A549 (cell line): Measurements from ENCODE around the gene CDC26. TPM values are rescaled to one million over a fixed set of nuclear protein-coding genes. Genes with fewer than 3 reads are reported as not detected.
"Not testable (repeated sequence)": the region's sequence is repeated elsewhere in the genome, so short reads cannot be mapped to it uniquely, and the experiment has no call there.

ENCODE experiments used
- ATAC-seq, 2 experiments: fragments of 200-7000 bp in 1 of 2; fragments of >200 bp in 1 of 2; cut with Nextera tagmentation in 1 of 2; cut with Tn5 transposase in 1 of 2; 3 replicates each; pipeline versions ENCODE4 v1.8.0 to v1.9.1; 2018 to 2020; ENCODE audit warnings: mild to moderate bottlenecking in 1 of 2, moderate library complexity in 1 of 2
- CTCF ChIA-PET: fragments of 300-600 bp; sonication (Branson Sonifier 250); formaldehyde crosslinking; extraction: SDS; loops from one replicate; lab custom pipeline; 2021; ENCODE audit warnings: antibody characterized with exemption, inconsistent platforms; lab: Yijun Ruan, JAX
- POLR2A ChIA-PET: fragments of 350-600 bp; formaldehyde crosslinking; extraction: SDS; loops from one replicate; lab custom pipeline; 2021; ENCODE audit warnings: antibody characterized with exemption, inconsistent platforms; lab: Yijun Ruan, JAX
- DNase-seq, 2 experiments: peaks; one replicate each; pipeline versions ENCODE4 v3.0.0 to v3.0.0-alpha.2; 2011 to 2016; ENCODE audit warnings: low read depth in 1 of 2, low spot score in 1 of 2
- FAIRE-seq: peaks from 2 replicates; lab custom pipeline; 2011; peaks lifted over from hg19 to GRCh38; lab: Jason Lieb, UNC
- H3K27ac ChIP-seq, 2 experiments: fragments of >200 bp; sonication (Bioruptor Twin); formaldehyde crosslinking; 3 replicates each; pipeline ENCODE4 v1.5.1; 2016 to 2017
- H3K4me1 ChIP-seq: fragments of >200 bp; sonication (Bioruptor Twin); formaldehyde crosslinking; 3 replicates; pipeline ENCODE4 v1.6.1; 2016
- H3K4me2 ChIP-seq: fragments of >200 bp; sonication (Bioruptor Twin); formaldehyde crosslinking; 3 replicates; pipeline ENCODE4 v1.6.1; 2016
- H3K4me3 ChIP-seq: fragments of >200 bp; sonication (Bioruptor Twin); formaldehyde crosslinking; 3 replicates; pipeline ENCODE4 v1.5.1; 2016
- H3K9me3 ChIP-seq: fragments of >200 bp; sonication (Bioruptor Twin); formaldehyde crosslinking; 3 replicates; pipeline ENCODE4 v1.6.1; 2016
- CBX8 ChIP-seq: fragments of 200-600 bp; sonication (generic); IDR thresholded peaks from 2 replicates; pipeline ENCODE4 v1.6.1; 2016
- CTCF ChIP-seq: fragments of >200 bp; sonication (Bioruptor Twin); formaldehyde crosslinking; IDR thresholded peaks from 3 replicates; pipeline ENCODE4 v1.5.1; 2016
- EHF ChIP-seq: fragments of 250-450 bp; sonication (Bioruptor Pico); IDR thresholded peaks from 2 replicates; pipeline ENCODE4 v1.5.0; 2020; ENCODE audit warnings: mild to moderate bottlenecking
- ELK1 ChIP-seq: fragments of 150-350 bp; IDR thresholded peaks from 2 replicates; pipeline ENCODE4 v1.6.1; 2014; ENCODE audit warnings: low read depth, mild to moderate bottlenecking, low read length
- ESRRA ChIP-seq: fragments of 150-350 bp; IDR thresholded peaks from 2 replicates; pipeline ENCODE4 v1.6.1; 2014; ENCODE audit warnings: mild to moderate bottlenecking, low read length, borderline replicate concordance
- FOXS1 ChIP-seq: fragments of 250-450 bp; sonication (Bioruptor Pico); IDR thresholded peaks from 2 replicates; pipeline ENCODE4 v1.5.0; 2020; ENCODE audit warnings: mild to moderate bottlenecking, moderate library complexity
- GATA3 ChIP-seq: IDR thresholded peaks from 2 replicates; pipeline ENCODE4 v1.6.1; 2012; ENCODE audit warnings: borderline replicate concordance
- HOXB5 ChIP-seq: fragments of 250-450 bp; sonication (Bioruptor Pico); IDR thresholded peaks from 2 replicates; pipeline ENCODE4 v1.5.0; 2020; ENCODE audit warnings: mild to moderate bottlenecking, moderate library complexity
- KDM5A ChIP-seq: fragments of 200-600 bp; sonication (generic); IDR thresholded peaks from 2 replicates; pipeline ENCODE4 v1.6.1; 2016; ENCODE audit warnings: antibody characterized with exemption, mild to moderate bottlenecking
- NPAS2 ChIP-seq: fragments of 250-450 bp; sonication (Bioruptor Pico); IDR thresholded peaks from 2 replicates; pipeline ENCODE4 v1.8.0; 2022; ENCODE audit warnings: mild to moderate bottlenecking, moderate library complexity, borderline replicate concordance
- PHF8 ChIP-seq: fragments of 200-600 bp; sonication (generic); IDR thresholded peaks from 2 replicates; pipeline ENCODE4 v1.6.1; 2016; ENCODE audit warnings: low read depth, mild to moderate bottlenecking, antibody characterized with exemption, moderate library complexity, borderline replicate concordance
- POLR2A ChIP-seq: IDR thresholded peaks from 2 replicates; pipeline ENCODE4 v1.6.1; 2012; ENCODE audit warnings: mild to moderate bottlenecking, low read length
- RAD21 ChIP-seq, 2 experiments: fragments of >200 bp in 1 of 2; sonication (Bioruptor Twin) in 1 of 2; formaldehyde crosslinking in 1 of 2; IDR thresholded peaks in 1 of 2; conservative IDR thresholded peaks in 1 of 2; 2 replicates in 1 of 2; 3 replicates in 1 of 2; pipeline ENCODE4 v1.6.1; 2012 to 2018; ENCODE audit warnings: inconsistent platforms in 1 of 2
- RCOR1 ChIP-seq: fragments of 150-350 bp; IDR thresholded peaks from 2 replicates; pipeline ENCODE4 v1.6.1; 2014; ENCODE audit warnings: antibody characterized with exemption, low read length, low read depth
- RNF2 ChIP-seq: fragments of 200-600 bp; sonication (generic); IDR thresholded peaks from 2 replicates; pipeline ENCODE4 v1.6.1; 2016; ENCODE audit warnings: low read depth, mild to moderate bottlenecking, antibody characterized with exemption, moderate library complexity, borderline replicate concordance
- TFCP2L1 ChIP-seq: fragments of 250-450 bp; sonication (Bioruptor Pico); IDR thresholded peaks from 2 replicates; pipeline ENCODE4 v1.5.0; 2021; ENCODE audit warnings: mild to moderate bottlenecking
- ZFP36 ChIP-seq: fragments of 450-650 bp; IDR thresholded peaks from 2 replicates; pipeline ENCODE4 v1.6.1; 2014; ENCODE audit warnings: borderline replicate concordance; ENCODE audit not compliant: partially characterized antibody
- ZNF302 ChIP-seq: fragments of 250-450 bp; sonication (Bioruptor Pico); IDR thresholded peaks from 2 replicates; pipeline ENCODE4 v1.9.0; 2021; ENCODE audit warnings: inconsistent platforms, mild to moderate bottlenecking, moderate library complexity
- WGBS: methylation state at CpG from one replicate; pipeline ENCODE4 v1.1.6; 2017; ENCODE audit errors: missing lambda C conversion rate; 5-methylcytosine and 5-hydroxymethylcytosine counted together
- polyA plus RNA-seq, 4 experiments: library from polyadenylated mRNA; depleted of rRNA in 3 of 4; stranded (reverse); fragments of >200 nt; fragmentation: RNase III in 1 of 4; extraction: RNeasy Plus Mini Kit Qiagen cat#74134 plus additional on column Dnase treatment in 1 of 4; gene quantifications; 2 replicates in 3 of 4; 3 replicates in 1 of 4; pipeline ENCODE4 v1.2.3, GENCODE V29; 2011 to 2017

The CDC26 gene
- polyA plus RNA-seq, 2 of the 4 experiments (the other 2 are of a cell fraction): 69.0 to 80.7 TPM

DNA sequence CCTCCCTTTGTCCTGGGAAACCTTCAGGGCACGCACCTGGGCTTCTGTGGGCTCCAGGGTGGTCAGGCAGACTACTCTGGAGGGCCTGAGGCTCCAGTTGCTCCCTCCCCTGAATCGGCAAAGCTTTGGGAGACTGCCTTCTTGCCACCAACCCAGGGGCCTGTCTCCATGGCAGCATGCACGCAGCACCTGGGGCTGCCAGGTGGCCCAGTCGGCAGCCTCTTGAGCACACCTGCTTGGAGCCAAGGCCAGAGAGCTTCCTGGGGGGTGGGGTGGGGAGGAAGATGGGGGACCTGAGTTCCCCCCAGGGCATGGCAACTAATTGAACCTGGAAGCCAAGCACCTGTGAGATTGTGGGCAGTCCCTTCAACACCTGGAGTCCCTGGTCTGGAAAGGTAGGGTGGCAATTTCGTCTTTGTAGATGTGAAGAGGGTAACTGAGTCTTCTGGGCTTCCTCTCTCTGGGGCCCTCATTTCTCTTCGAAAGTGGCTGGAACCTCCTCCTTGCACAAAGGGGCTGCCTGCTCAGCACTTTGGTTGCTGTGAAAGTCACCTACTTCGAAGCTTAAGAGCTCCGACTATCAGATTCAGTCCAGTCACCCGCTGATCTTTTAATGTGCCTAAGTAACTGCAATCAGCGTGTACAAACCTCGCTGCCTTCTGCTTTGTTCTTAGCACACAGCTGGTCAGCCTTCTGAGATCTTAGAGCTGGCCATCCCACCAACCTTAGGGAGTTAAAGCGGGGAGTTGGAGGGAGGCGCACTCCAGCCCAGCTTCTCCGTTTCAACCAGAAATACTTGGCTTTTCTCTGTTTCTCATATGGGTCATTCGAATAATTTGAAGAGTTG is 23.8 kb upstream of the CDC26 start:
- H3K4me3 ChIP-seq: no peak overlapping the region
- H3K9me3 ChIP-seq: no peaks in the 10 kb centered on the region
- DNase-seq: no peak
- no peak for TF ChIP-seq TFCP2L1 (CRISPR knock-in tag)
- TF ChIP-seq PHF8: no peak
- TF ChIP-seq ZNF302: no peak
- TF ChIP-seq ESRRA: no peak
- no peaks in the 10 kb centered on the region for H3K4me1 ChIP-seq
- no peak for ATAC-seq
- no peak for FAIRE-seq
- no peak overlapping the region for H3K4me2 ChIP-seq
- no peak overlapping the region for H3K27ac ChIP-seq
- ChIA-PET POLR2A (no interaction called here), CTCF (interaction anchor here (0.6 to 1.3 kb wide), 3 partner anchors 11 to 292 kb away, joined by 3 to 4 read pairs (median 3); no protein-coding TSS in a partner anchor)
- 69% methylated on average over 13 of the region's 15 CpGs for WGBS

- H3K27ac ChIP-seq: no peak overlapping the region
- DNase-seq: no peak
- TF ChIP-seq GATA3: no peak
- TF ChIP-seq ZFP36: no peak
- no peak for TF ChIP-seq ELK1
- no peak for TF ChIP-seq EHF (CRISPR knock-in tag)
- TF ChIP-seq POLR2A: no peak
- no peak for TF ChIP-seq RNF2
- TF ChIP-seq RCOR1: no peak
- no peak for TF ChIP-seq HOXB5 (CRISPR knock-in tag)
- no peak for TF ChIP-seq RAD21 (conservative IDR thresholded peaks at IDR 0.05 in 1 of 2, IDR thresholded peaks at IDR 0.05 in 1 of 2)
- TF ChIP-seq ZNF302: no peak
- no peak for TF ChIP-seq CTCF
- no peak for TF ChIP-seq NPAS2 (CRISPR knock-in tag)
- no peak overlapping the region for H3K4me3 ChIP-seq
- WGBS: 68% methylated on average over 8 of the region's 8 CpGs
- no peak for FAIRE-seq
- ChIA-PET CTCF (interaction anchor here (1.2 to 1.3 kb wide), 2 partner anchors 11 to 293 kb away, joined by 3 to 4 read pairs; no protein-coding TSS in a partner anchor), POLR2A (no interaction called here)
- no peak for ATAC-seq
- H3K9me3 ChIP-seq: no peaks in the 10 kb centered on the region
- no peak overlapping the region for H3K4me2 ChIP-seq
- H3K4me1 ChIP-seq: no peaks in the 10 kb centered on the region
These were observed 22.9 kb upstream of the CDC26 start for GRCh38 chr9:113298311-113298710.

- ATAC-seq (no peak), FAIRE-seq (no peak), DNase-seq (no peak)
- ChIA-PET CTCF (interaction anchor here (1.0 to 3.6 kb wide), 3 partner anchors 12 to 104 kb away, joined by 3 to 20 read pairs (median 11); partner anchors contain the start of gene ALAD), POLR2A (interaction anchor here (0.6 to 1.6 kb wide), 2 partner anchors 16 to 43 kb away, joined by 3 to 8 read pairs; partner anchors contain the start of gene WDR31)
- Histone ChIP-seq H3K4me2 (no peak overlapping the region), H3K4me3 (no peak overlapping the region), H3K9me3 (no peaks in the 10 kb centered on the region), H3K27ac (no peak overlapping the region), H3K4me1 (no peaks in the 10 kb centered on the region)
- TF ChIP-seq HOXB5 (CRISPR knock-in tag) (no peak), FOXS1 (CRISPR knock-in tag) (no peak), ESRRA (no peak), CBX8 (no peak), KDM5A (no peak), PHF8 (no peak)
- WGBS: 50% methylated on average over 9 of the region's 9 CpGs
These were observed 21.6 kb upstream of the CDC26 start for GRCh38 chr9:113296796-113297558.

GRCh38 chr9:113296247-113296646 is 20.9 kb upstream of the CDC26 start:
- not testable (repeated sequence) for H3K4me1 ChIP-seq, ATAC-seq, H3K4me2 ChIP-seq, H3K9me3 ChIP-seq, DNase-seq, H3K27ac ChIP-seq, H3K4me3 ChIP-seq, FAIRE-seq
- CTCF ChIA-PET: interaction anchor here (1.2 to 3.6 kb wide), 5 partner anchors 13 to 359 kb away, joined by 3 to 20 read pairs (median 8); partner anchors contain the start of genes ALAD, CDC26 and PRPF4
- 82% methylated on average over 8 of the region's 8 CpGs for WGBS
- POLR2A ChIA-PET: interaction anchor here (1.6 kb wide), 1 partner anchor 44 kb away, joined by 8 read pairs; the partner anchor contains the start of gene WDR31
